ENCODE measurements around the gene RFNG.

GRCh38 chr17:82019690-82020571 lies 31.7 kb downstream of the RFNG start:
- TF ChIP-seq, protein P1, sequence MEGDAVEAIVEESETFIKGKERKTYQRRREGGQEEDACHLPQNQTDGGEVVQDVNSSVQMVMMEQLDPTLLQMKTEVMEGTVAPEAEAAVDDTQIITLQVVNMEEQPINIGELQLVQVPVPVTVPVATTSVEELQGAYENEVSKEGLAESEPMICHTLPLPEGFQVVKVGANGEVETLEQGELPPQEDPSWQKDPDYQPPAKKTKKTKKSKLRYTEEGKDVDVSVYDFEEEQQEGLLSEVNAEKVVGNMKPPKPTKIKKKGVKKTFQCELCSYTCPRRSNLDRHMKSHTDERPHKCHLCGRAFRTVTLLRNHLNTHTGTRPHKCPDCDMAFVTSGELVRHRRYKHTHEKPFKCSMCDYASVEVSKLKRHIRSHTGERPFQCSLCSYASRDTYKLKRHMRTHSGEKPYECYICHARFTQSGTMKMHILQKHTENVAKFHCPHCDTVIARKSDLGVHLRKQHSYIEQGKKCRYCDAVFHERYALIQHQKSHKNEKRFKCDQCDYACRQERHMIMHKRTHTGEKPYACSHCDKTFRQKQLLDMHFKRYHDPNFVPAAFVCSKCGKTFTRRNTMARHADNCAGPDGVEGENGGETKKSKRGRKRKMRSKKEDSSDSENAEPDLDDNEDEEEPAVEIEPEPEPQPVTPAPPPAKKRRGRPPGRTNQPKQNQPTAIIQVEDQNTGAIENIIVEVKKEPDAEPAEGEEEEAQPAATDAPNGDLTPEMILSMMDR (IDR thresholded peaks at IDR 0.05), result peak in 2 of 3 experiments; percentile 24 to 27
- no peak for TF ChIP-seq POLR2A (IDR thresholded peaks at IDR 0.05)

Measured in vagina (tissue), 2 donors.